Islet precursor cell (in vitro differentiated cells): Measurements from ENCODE around the gene HSDL1.

Source experiments
- DNase-seq: peaks from one replicate; pipeline ENCODE4 v3.0.0-alpha.2; 2018

HSDL1 gene

DNA sequence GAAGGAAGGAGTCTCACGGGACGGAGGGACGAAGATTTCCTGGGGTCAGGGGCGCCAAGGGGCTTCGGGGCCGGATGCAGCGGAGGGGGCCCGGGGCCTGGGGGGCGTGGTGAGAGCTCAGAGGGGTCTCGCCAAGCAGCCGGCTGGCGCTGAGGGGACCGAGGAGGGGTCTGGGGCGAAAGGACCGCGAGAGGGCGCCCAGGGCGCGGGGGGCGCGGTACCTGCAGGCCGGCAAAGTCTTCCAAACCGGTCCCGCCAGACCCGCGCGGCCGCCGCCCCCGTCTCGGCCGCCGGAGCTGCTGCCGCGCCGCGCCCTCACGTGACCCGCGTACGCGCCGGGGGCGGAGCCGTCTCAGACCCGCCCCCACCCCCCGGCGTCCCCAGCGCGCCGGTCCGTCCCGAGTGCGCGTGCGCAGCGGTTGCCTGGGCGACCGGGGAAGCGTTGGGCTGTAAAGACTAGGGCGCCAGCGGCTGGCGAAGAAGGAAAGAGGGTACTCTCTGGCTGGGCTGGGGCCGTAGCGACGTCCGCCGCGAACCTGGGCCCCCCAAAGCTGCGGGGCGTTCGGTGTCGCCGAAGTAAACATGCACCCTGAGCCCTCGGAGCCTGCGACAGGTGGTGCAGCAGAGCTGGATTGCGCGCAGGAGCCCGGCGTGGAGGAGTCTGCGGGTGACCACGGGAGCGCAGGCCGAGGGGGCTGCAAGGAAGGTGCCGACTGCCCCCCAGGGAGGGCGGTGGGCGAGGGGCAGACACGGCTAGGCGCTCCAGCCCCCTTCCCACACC, at the start of gene HSDL1, which contains the start of gene DNAAF1:
Gene HSDL1 (minus strand): TSS at position 319 of the 781 bp plus-strand sequence. CDS start 13,856 bp downstream, outside the sequence.
Gene DNAAF1 (plus strand): TSS at position 450 of the 781 bp plus-strand sequence. CDS start 133 bp downstream, at position 583.
- peak; percentile 94 for DNase-seq

GRCh38 chr16:84194018-84194417, 49.0 kb upstream of the HSDL1 start:
- DNase-seq, result no peak

- DNase-seq, result no peak
Observed at GRCh38 chr16:84193480-84193879, 48.5 kb upstream of the HSDL1 start.

DNA sequence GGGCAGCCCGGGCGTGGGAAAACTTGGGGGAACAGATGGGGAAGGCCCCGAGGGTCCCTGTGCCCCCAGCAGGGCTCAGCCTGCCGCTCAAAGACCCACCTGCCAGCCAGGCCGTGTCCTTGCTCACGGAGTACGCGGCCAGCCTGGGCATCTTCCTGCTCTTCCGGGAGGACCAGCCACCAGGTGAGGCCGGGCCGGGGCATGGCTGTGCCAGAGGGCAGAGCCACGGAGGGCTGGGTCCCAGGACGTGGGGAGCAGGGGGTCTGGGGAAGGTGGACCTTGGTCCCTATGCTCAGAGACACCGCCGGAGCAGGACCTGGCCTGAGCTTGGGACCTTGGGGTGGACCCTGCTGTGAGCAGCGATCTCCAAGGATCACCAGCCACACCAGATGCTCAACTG, 46.5 kb upstream of the HSDL1 start:
- DNase-seq, result no peak

GRCh38 chr16:84190731-84191388, 45.9 kb upstream of the HSDL1 start, which contains the start of gene ADAD2:
ADAD2 (plus strand) TSS chr16:84191157; CDS start chr16:84191231, 74 bp downstream.
- no peak for DNase-seq

DNA sequence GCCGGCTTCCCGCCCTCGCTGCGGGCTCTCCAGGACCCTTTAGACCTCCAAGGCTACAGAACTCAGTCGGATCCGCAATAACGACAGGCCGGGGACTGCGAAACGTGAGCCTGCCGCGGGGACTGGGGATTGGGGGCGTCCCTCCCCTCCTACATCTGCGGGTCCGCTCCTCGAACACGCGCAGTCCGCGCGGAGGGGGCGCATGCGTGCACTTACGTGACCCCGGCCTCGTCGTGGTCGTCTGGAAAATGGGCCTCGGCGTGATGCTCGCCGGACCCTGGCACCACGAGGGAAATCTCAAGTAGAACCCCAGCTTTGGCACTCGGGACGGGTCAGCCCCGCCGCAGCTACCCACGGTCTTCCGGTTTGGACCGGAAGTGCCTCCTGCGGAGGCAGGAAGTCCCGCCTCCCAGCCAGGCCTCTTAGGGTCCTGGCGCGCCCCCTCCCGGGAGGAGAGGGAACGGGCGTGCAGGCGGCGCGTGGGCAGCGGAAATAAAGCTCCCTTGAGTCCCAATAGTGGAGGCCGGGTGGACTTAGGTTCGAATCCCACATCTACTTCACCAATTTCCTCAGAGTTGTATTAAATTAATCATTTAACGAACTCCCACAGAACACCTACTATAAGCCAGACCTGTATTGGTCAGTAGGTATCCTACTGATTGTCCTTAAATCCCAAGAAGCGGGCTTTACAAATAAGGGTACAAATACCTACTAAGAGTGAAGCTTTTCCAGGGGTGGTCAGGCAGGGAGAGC, 41.9 kb upstream of the HSDL1 start, which contains the start of gene TAF1C:
Gene TAF1C (minus strand): TSS at position 373 of the 753 bp plus-strand sequence. CDS start 2,069 bp downstream, outside the sequence.
- peak; percentile 93 for DNase-seq

- DNase-seq, result no peak
Observed at GRCh38 chr16:84184775-84185174, 39.8 kb upstream of the HSDL1 start.

DNA sequence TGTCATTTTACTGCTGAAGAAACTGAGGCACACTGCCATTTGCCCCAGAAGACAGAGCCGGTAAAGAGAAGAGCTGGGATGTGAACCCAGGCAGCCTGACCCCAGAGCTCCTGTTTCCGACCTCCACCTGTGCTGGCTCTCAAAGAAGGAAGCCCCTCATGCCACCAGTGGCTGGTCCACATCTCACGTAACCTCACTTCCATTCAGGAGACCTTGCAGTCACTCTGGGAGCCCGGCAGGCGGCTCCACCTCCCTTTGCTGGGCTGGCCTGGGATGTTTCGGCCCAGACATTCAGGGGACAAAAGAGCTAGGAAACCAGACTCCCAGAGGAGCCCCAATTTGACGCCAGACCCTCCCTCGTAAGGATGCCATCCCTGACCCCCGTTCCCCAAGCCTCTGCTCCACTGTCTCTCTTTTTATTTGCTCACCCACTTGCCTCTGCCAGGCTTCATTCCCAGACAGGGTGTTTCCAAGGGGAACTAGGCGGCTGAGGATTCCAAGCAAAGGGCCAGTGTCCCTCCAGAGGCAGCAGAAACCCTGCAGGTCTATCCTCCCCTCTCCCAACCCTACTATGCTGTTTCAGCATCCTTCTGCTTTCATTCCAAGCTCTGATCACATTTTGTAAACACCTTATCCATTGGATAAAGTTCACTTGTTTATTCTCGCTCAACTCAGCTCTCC, 39.1 kb upstream of the HSDL1 start:
- no peak for DNase-seq

DNA sequence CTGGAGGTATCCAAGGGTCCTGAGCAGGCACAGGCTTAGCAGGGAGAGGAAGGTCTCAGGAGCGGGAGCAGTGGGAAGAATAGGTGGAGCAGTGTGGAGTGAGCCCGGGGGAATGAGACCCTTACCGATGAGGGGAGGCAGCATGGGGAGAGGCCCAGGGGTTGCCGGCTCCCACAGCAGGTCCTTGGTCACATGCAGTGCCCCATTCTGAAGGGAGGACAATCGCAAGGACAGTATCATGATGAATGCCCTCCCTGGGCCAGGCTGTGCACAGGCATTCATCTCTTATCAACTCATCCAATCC, 38.5 kb upstream of the HSDL1 start:
- DNase-seq, result no peak

- no peak for DNase-seq
Observed at GRCh38 chr16:84182680-84183571, 37.9 kb upstream of the HSDL1 start.

DNA sequence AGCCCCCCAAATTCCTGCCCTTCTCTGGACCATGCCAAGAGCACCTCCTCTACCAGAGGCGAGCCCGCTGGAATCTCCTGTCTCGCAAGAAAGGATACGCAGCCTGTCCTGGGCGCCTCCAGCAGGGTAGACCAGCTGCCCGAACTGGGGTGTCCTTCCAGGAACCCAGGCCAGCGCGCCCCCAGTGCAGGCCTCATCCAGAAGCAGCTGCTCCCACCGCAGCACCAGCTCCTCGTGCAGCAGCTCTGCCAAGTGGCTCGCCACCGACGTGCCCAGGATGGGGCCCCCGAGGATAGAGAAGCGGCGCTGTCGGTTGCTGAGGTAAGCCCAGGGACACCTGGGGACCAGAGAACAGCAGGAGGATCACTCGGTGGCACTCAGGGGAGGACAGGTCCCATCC, 37.1 kb upstream of the HSDL1 start:
- no peak for DNase-seq

- DNase-seq, result no peak
Observed at GRCh38 chr16:84181144-84181915, 36.4 kb upstream of the HSDL1 start.

DNA sequence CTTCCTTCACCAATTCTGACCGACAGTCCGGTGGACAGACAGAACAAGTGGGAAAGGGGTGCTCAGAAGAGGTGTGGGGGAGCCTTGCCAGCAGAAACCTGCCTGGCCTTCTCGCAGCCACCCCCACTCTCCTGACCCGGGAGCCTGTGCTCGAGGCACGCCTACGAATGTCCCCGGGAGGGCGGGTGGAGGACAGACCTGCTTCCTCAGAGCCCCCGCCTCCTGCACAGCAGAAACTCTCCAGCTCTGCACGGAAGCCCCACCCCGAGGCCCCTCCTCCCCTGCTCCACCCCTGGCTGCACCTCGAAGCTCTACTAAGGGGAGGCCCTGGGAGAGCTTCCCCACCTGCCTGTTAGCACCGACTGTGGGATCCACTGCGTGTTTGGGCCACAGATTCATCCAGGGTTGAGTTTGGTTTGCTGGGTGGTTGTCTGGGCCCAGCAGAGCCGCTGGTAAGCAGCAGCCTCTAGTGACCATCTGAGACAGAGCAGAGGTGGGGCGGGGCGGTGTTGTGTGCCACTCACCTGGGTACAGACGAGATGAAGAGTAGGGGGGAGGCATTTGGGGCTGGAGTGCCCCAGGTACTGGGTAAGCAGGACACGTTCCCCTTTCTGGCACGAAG, 35.7 kb upstream of the HSDL1 start:
- no peak for DNase-seq

DNA sequence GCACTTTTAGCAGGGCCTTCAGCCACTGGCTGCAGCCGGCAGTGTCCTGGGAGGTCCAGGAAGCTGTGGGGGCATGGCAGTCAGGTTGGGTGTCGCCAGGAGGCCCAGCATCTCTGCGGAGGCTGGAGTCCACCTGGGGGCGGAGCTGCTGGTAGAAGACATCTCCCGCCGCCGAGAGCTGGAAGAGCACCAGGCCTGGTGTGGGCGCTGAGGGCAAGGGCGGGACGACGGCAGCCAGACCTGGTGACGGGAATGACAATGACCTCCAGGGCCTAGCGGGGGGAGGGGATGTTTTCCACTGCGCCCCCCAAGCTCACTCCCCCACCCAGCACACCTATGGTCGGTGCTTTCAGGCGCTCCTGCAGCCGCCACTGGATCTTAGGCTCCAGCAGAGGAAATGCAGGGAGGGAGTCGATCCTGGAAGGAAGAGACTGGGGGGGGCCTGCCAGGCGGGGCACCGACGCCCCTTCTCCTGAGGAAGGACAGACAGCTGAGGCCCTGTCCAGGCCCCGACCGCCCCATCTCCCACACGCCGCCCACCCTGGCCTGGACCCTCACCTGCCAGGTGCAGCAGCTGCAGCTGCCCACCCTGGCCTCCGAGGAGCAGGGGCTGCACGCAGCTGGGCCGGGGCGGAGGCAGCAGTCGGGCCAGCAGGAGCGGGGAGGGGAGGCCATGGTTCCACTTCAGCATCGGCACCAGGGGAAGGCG, 34.8 kb upstream of the HSDL1 start:
- no peak for DNase-seq

DNA sequence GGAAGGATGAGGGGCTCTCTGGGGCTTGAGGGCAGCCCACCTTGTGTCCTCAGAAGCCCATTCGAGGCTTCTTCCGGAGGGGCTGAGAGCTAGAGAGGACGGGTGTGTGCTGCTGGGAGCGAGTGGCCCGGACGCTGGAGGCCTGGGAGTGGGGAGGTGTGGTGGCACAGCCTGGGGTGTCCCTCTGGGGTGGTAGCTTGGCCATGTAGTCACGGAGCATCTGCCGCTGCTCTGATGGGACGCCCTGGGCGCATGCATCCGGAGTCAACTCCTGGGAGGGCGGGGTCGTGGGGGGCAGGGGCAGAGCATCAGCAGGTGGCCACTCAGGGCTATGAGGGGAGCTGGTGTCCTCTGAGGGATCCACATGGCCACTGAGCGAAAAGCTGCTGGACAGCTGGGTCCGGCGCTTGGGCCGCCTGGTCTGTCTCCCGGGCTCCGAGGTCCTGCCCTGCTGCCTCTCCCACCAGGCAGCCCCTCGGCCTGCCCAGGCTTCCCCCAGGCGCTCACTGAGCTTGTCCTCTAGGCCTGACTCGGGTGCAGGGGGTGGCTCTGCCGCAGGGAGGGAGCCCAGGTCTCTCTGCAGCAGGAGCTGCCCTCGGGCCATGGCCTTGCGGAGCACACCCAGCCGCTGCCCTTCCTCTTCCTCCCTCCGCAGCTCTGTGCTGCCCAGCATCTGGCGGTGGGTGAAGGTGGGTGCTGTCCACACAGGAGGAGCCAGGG, 34.1 kb upstream of the HSDL1 start:
- no peak for DNase-seq

DNA sequence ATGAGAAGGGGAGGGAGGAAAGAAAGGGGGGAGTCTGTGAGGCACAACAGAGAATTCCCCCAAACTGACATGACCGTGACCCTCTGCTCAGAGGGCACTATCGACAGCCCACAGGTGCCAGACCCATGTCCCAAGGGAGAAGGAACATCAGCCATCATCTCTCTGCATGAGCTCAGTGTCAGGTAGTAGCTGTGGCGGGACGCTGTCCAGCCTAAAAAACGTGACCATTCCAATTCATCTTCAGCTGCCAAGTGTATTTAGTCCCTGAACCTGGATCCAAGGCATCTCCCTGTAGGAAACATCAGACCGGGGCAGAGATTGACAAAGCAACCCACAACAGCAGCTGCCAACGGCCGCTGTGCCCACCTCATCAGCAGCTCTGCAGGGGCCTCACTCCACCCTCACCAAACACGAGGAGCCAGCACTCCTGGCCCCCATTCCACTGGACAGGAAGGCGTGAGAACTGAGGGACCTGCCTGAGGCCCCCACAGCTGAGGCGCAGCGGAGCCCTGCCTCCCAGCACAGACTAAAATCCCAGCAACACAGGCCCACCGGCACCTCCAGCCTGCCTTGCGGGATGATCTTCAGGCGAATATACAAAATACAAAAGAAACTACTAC, 33.3 kb upstream of the HSDL1 start:
- no peak for DNase-seq

- DNase-seq, result no peak
Observed at GRCh38 chr16:84177741-84178073, 32.7 kb upstream of the HSDL1 start.

GRCh38 chr16:84176192-84177053, 31.4 kb upstream of the HSDL1 start:
- no peak for DNase-seq
